Prostate gland (tissue), 2 donors: ENCODE data around the gene KIFC1.

Experiments used
- CTCF ChIP-seq, 4 experiments: fragments of 200-600 bp in 2 of 4; fragments of 450-650 bp in 2 of 4; sonication (generic) in 2 of 4; IDR thresholded peaks; 1 replicate in 3 of 4; 2 replicates in 1 of 4; pipeline ENCODE4 v1.5.1; 2016 to 2019; ENCODE audit warnings: antibody characterized with exemption in 4 of 4, mild to moderate bottlenecking in 2 of 4, moderate library complexity in 2 of 4
- POLR2A ChIP-seq: fragments of 450-650 bp; IDR thresholded peaks from one replicate; pipeline ENCODE4 v1.6.1; 2016; ENCODE audit warnings: antibody characterized with exemption, mild to moderate bottlenecking

GRCh38 chr6:33397541-33397940 lies 5.9 kb downstream of the KIFC1 start:
- TF ChIP-seq CTCF (IDR thresholded peaks at IDR 0.05) (no peak), POLR2A (no peak)
